GM23338 (cell line): ENCODE measurements around the gene SULT1A2. TPM values are rescaled to one million over a fixed set of nuclear protein-coding genes. Genes with fewer than 3 reads are reported as not detected.

Experiments used
- ATAC-seq: fragments of 200-7000 bp; cut with Tn5 transposase; 3 replicates; pipeline ENCODE4 v1.9.1; 2020
- DNase-seq: peaks from one replicate; pipeline ENCODE4 v3.0.0-alpha.2; 2015; ENCODE audit warnings: low spot score
- H2AFZ ChIP-seq: fragments of 200-600 bp; sonication (generic); 2 replicates; pipeline ENCODE4 v1.8.0; 2016; ENCODE audit warnings: antibody characterized with exemption, mild to moderate bottlenecking, moderate library complexity
- H3F3A ChIP-seq: fragments of 200-600 bp; sonication (generic); replicated peaks from 2 replicates; pipeline ENCODE4 v1.8.0; 2017; ENCODE audit warnings: antibody characterized with exemption, mixed run types, low read depth
- H3K27ac ChIP-seq: fragments of 200-600 bp; sonication (generic); 2 replicates; pipeline ENCODE4 v1.6.1; 2016; ENCODE audit warnings: low read depth
- H3K27me3 ChIP-seq: fragments of 200-600 bp; sonication (generic); 2 replicates; pipeline ENCODE4 v1.8.0; 2016; ENCODE audit warnings: mild to moderate bottlenecking, mixed run types, moderate library complexity; ENCODE audit not compliant: insufficient read depth
- H3K36me3 ChIP-seq: fragments of 200-600 bp; sonication (generic); 2 replicates; pipeline ENCODE4 v1.8.0; 2016; ENCODE audit warnings: mild to moderate bottlenecking; ENCODE audit not compliant: insufficient read depth
- H3K4me1 ChIP-seq: fragments of 200-600 bp; sonication (generic); 2 replicates; pipeline ENCODE4 v1.8.0; 2016; ENCODE audit warnings: mild to moderate bottlenecking, moderate library complexity; ENCODE audit not compliant: insufficient read depth
- H3K4me2 ChIP-seq: fragments of 200-600 bp; sonication (generic); 2 replicates; pipeline ENCODE4 v1.7.1; 2017; ENCODE audit warnings: mixed run types
- H3K4me3 ChIP-seq: fragments of 200-600 bp; sonication (generic); 2 replicates; pipeline ENCODE4 v1.6.1; 2016; ENCODE audit warnings: mixed run types
- H3K79me2 ChIP-seq: fragments of 200-600 bp; sonication (generic); replicated peaks from 2 replicates; pipeline ENCODE4 v1.8.0; 2017; ENCODE audit warnings: mild to moderate bottlenecking; ENCODE audit not compliant: insufficient read depth
- H3K9me2 ChIP-seq: fragments of 200-600 bp; sonication (generic); 2 replicates; pipeline ENCODE4 v1.8.0; 2017; ENCODE audit not compliant: insufficient read depth
- H4K20me1 ChIP-seq: fragments of 200-600 bp; sonication (generic); replicated peaks from 2 replicates; pipeline ENCODE4 v1.8.0; 2017; ENCODE audit warnings: mild to moderate bottlenecking; ENCODE audit not compliant: insufficient read depth
- H3K27ac Mint-ChIP-seq: 2 replicates; pipeline ENCODE4 v1.8.0; 2020; ENCODE audit warnings: inconsistent platforms, mild to moderate bottlenecking, moderate library complexity, mixed read lengths
- H3K27me3 Mint-ChIP-seq: 3 replicates; pipeline ENCODE4 v1.8.0; 2022; ENCODE audit warnings: low read depth, mild to moderate bottlenecking, moderate library complexity, mixed read lengths, inconsistent platforms; ENCODE audit not compliant: insufficient read depth, poor library complexity
- H3K36me3 Mint-ChIP-seq: 3 replicates; pipeline ENCODE4 v1.8.0; 2021; ENCODE audit warnings: low read depth, mild to moderate bottlenecking, inconsistent platforms, moderate library complexity, mixed read lengths
- H3K4me1 Mint-ChIP-seq: 3 replicates; pipeline ENCODE4 v1.8.0; 2020; ENCODE audit warnings: mild to moderate bottlenecking, inconsistent platforms, mixed read lengths
- H3K4me3 Mint-ChIP-seq: 3 replicates; pipeline ENCODE4 v1.8.0; 2021; ENCODE audit warnings: moderate library complexity, mild to moderate bottlenecking, inconsistent platforms, mixed read lengths
- H3K9me3 Mint-ChIP-seq: 3 replicates; pipeline ENCODE4 v1.8.0; 2020; ENCODE audit warnings: moderate library complexity, mild to moderate bottlenecking, inconsistent platforms, mixed read lengths
- CREB1 ChIP-seq: fragments of 250-450 bp; sonication (Bioruptor Pico); IDR thresholded peaks from 2 replicates; pipeline ENCODE4 v1.5.0; 2020; ENCODE audit warnings: low read depth, mild to moderate bottlenecking, moderate library complexity
- EZH2 ChIP-seq: fragments of 200-600 bp; sonication (generic); IDR thresholded peaks from one replicate; pipeline ENCODE4 v1.8.0; 2017; ENCODE audit warnings: antibody characterized with exemption, mild to moderate bottlenecking, low read depth; ENCODE audit not compliant: unreplicated experiment
- JUNB ChIP-seq: IDR thresholded peaks from one replicate; pipeline ENCODE4 v1.6.1; 2016; ENCODE audit warnings: antibody characterized with exemption; ENCODE audit not compliant: unreplicated experiment
- NANOG ChIP-seq: IDR thresholded peaks from 2 replicates; pipeline ENCODE4 v1.6.1; 2016; ENCODE audit warnings: antibody characterized with exemption, borderline replicate concordance
- POLR2AphosphoS5 ChIP-seq: IDR thresholded peaks from 2 replicates; pipeline ENCODE4 v1.6.1; 2016; ENCODE audit warnings: antibody characterized with exemption, low read depth
- REST ChIP-seq: IDR thresholded peaks from one replicate; pipeline ENCODE4 v1.6.1; 2018; ENCODE audit warnings: antibody characterized with exemption; ENCODE audit not compliant: unreplicated experiment
- STAT1 ChIP-seq: IDR thresholded peaks from one replicate; pipeline ENCODE4 v1.6.1; 2016; ENCODE audit warnings: antibody characterized with exemption; ENCODE audit not compliant: unreplicated experiment
- ZNF114 ChIP-seq: fragments of 250-450 bp; sonication (Bioruptor Pico); IDR thresholded peaks from 2 replicates; pipeline ENCODE4 v1.5.0; 2020; ENCODE audit warnings: mild to moderate bottlenecking, moderate library complexity
- ZNF331 ChIP-seq: fragments of 250-450 bp; sonication (Bioruptor Pico); IDR thresholded peaks from 2 replicates; pipeline ENCODE4 v1.5.0; 2020; ENCODE audit warnings: low read depth, mild to moderate bottlenecking, moderate library complexity
- polyA plus RNA-seq: library from polyadenylated mRNA; unstranded; fragments of >200 nt; fragmentation: Nextera tagmentation; extraction: Ambion mirVana; gene quantifications from 2 replicates; pipeline ENCODE4 v1.2.1, GENCODE V29; 2016
- total RNA-seq: library from RNA; depleted of rRNA; stranded (reverse); fragments of >200 nt; shearing (Covaris generic); gene quantifications from 2 replicates; pipeline ENCODE4 v1.2.3, GENCODE V29; 2014
- TF ChIP-seq, protein P1 (sequence below): IDR thresholded peaks from 2 replicates; pipeline ENCODE4 v1.6.1; 2016; ENCODE audit warnings: antibody characterized with exemption
- TF ChIP-seq, protein P2 (sequence below), 2 experiments: fragments of 200-600 bp in 1 of 2; sonication (generic) in 1 of 2; conservative IDR thresholded peaks; 2 replicates each; pipeline versions ENCODE4 v1.5.1 to v1.6.1; 2016 to 2017; ENCODE audit warnings: antibody characterized with exemption in 2 of 2, low read depth in 2 of 2, mild to moderate bottlenecking in 2 of 2, moderate library complexity in 1 of 2

The SULT1A2 gene
- total and polyA plus RNA-seq, 2 experiments from 2014 or later: 0.17 to 0.34 TPM

GRCh38 chr16:28558456-28558855, 38.4 kb downstream of the SULT1A2 start:
- no peaks in the 10 kb centered on the region for H3K9me2 ChIP-seq
- peaks cover 5% of the 10 kb centered on the region; the same call in 2 of the 3 replicates for H3K4me1 Mint-ChIP-seq
- H3K27ac Mint-ChIP-seq: no peak overlapping the region
- no peaks in the 10 kb centered on the region for H3K27me3 ChIP-seq
- ATAC-seq (no peak), DNase-seq (no peak)
- no peaks in the 10 kb centered on the region for H3K27me3 Mint-ChIP-seq
- no peaks in the 10 kb centered on the region for H4K20me1 ChIP-seq
- no peak overlapping the region for H3K4me3 ChIP-seq
- H3K9me3 Mint-ChIP-seq: no peaks in the 10 kb centered on the region; the same call in 2 of the 3 replicates
- H3K4me1 ChIP-seq: no peaks in the 10 kb centered on the region
- no peak overlapping the region for H3K4me3 Mint-ChIP-seq
- H3F3A ChIP-seq: no peaks in the 10 kb centered on the region
- no peak overlapping the region for H3K4me2 ChIP-seq
- no peaks in the 10 kb centered on the region for H3K36me3 ChIP-seq
- TF ChIP-seq, protein P1, sequence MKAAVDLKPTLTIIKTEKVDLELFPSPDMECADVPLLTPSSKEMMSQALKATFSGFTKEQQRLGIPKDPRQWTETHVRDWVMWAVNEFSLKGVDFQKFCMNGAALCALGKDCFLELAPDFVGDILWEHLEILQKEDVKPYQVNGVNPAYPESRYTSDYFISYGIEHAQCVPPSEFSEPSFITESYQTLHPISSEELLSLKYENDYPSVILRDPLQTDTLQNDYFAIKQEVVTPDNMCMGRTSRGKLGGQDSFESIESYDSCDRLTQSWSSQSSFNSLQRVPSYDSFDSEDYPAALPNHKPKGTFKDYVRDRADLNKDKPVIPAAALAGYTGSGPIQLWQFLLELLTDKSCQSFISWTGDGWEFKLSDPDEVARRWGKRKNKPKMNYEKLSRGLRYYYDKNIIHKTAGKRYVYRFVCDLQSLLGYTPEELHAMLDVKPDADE: no peak
- no peak for TF ChIP-seq NANOG
- no peak for TF ChIP-seq ZNF114 (CRISPR knock-in tag)
- TF ChIP-seq CREB1 (CRISPR knock-in tag): no peak
- no peak for TF ChIP-seq STAT1
- TF ChIP-seq ZNF331 (CRISPR knock-in tag): no peak
- TF ChIP-seq, protein P2, sequence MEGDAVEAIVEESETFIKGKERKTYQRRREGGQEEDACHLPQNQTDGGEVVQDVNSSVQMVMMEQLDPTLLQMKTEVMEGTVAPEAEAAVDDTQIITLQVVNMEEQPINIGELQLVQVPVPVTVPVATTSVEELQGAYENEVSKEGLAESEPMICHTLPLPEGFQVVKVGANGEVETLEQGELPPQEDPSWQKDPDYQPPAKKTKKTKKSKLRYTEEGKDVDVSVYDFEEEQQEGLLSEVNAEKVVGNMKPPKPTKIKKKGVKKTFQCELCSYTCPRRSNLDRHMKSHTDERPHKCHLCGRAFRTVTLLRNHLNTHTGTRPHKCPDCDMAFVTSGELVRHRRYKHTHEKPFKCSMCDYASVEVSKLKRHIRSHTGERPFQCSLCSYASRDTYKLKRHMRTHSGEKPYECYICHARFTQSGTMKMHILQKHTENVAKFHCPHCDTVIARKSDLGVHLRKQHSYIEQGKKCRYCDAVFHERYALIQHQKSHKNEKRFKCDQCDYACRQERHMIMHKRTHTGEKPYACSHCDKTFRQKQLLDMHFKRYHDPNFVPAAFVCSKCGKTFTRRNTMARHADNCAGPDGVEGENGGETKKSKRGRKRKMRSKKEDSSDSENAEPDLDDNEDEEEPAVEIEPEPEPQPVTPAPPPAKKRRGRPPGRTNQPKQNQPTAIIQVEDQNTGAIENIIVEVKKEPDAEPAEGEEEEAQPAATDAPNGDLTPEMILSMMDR (conservative IDR thresholded peaks at IDR 0.05; ENCODE audit: low read depth in 2 of 2): no peak
- TF ChIP-seq POLR2AphosphoS5: no peak
- no peak for TF ChIP-seq EZH2
- no peak for TF ChIP-seq JUNB
- TF ChIP-seq REST: no peak
- peaks cover 12% of the 10 kb centered on the region; the same call in 1 of the 2 replicates for H3K79me2 ChIP-seq
- H3K36me3 Mint-ChIP-seq: peaks cover 20% of the 10 kb centered on the region
- no peak overlapping the region for H3K27ac ChIP-seq
- H2AFZ ChIP-seq: no peak overlapping the region
